ENCODE results near the gene RBM8A. TPM values are rescaled to one million over a fixed set of nuclear protein-coding genes. Genes with fewer than 3 reads are reported as not detected.
A peak's percentile ranks its signal among the peaks of the same experiment; 100 is the strongest.

The RBM8A gene
- total RNA-seq, 1 donor from 2014 or later: 177 TPM

DNA sequence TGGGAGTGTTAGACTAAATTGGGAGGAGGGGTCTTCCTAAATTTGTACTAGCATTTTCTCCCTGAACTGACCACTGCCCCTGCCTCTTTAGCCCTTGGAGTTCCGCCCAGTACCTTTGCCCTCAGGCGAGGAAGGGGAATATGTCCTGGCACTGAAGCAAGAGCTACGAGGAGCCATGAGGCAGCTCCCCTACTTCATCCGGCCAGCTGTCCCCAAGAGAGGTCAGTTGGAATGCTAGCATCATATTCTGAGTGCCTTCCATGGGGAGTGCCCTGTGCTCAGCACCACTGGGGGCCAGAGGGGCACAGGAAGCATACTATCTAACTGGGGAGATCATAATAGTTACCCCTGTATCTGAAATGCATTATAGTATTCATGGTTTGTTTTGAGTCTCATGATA is 47.9 kb upstream of the RBM8A start:
- no peak overlapping the region for H3K27ac ChIP-seq (ENCODE audit: low read depth, low read length)
- Mint-ChIP-seq H3K9me3 (ENCODE audit: unreplicated experiment) (no peaks in the 10 kb centered on the region), H3K27me3 (ENCODE audit: low read depth, unreplicated experiment) (no peaks in the 10 kb centered on the region), H3K36me3 (ENCODE audit: low read depth, unreplicated experiment) (peaks cover 3% of the 10 kb centered on the region), H3K4me3 (ENCODE audit: unreplicated experiment) (no peak overlapping the region), H3K4me1 (ENCODE audit: low read depth, unreplicated experiment) (no peaks in the 10 kb centered on the region), H3K27ac (ENCODE audit: unreplicated experiment) (peak overlapping the region; percentile 66)
- TF ChIP-seq, protein P1, sequence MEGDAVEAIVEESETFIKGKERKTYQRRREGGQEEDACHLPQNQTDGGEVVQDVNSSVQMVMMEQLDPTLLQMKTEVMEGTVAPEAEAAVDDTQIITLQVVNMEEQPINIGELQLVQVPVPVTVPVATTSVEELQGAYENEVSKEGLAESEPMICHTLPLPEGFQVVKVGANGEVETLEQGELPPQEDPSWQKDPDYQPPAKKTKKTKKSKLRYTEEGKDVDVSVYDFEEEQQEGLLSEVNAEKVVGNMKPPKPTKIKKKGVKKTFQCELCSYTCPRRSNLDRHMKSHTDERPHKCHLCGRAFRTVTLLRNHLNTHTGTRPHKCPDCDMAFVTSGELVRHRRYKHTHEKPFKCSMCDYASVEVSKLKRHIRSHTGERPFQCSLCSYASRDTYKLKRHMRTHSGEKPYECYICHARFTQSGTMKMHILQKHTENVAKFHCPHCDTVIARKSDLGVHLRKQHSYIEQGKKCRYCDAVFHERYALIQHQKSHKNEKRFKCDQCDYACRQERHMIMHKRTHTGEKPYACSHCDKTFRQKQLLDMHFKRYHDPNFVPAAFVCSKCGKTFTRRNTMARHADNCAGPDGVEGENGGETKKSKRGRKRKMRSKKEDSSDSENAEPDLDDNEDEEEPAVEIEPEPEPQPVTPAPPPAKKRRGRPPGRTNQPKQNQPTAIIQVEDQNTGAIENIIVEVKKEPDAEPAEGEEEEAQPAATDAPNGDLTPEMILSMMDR (IDR thresholded peaks at IDR 0.05; ENCODE audit: insufficient read depth, low read depth, low read length): no peak
- TF ChIP-seq EZH2 (IDR thresholded peaks at IDR 0.05; ENCODE audit: insufficient read depth, low read length): no peak
- no peaks in the 10 kb centered on the region for H4K20me1 ChIP-seq (ENCODE audit: insufficient read depth, low read length)
- DNase-seq (ENCODE audit: low read depth) (no peak), FAIRE-seq (no peak)
- H3K9me3 ChIP-seq (ENCODE audit: insufficient read depth, low read depth, low read length): no peaks in the 10 kb centered on the region
- H3K36me3 ChIP-seq (ENCODE audit: insufficient read depth, low read length): no peaks in the 10 kb centered on the region
- H3K4me3 ChIP-seq (ENCODE audit: insufficient read depth, low read depth, low read length): no peak overlapping the region
- H2AFZ ChIP-seq (ENCODE audit: low read depth, low read length): no peak overlapping the region
- H3K4me1 ChIP-seq (ENCODE audit: insufficient read depth, low read length): peaks cover 26% of the 10 kb centered on the region
- H3K79me2 ChIP-seq (ENCODE audit: insufficient read depth, low read length): no peaks in the 10 kb centered on the region
- H3K27me3 ChIP-seq (ENCODE audit: insufficient read depth, low read length): no peaks in the 10 kb centered on the region
- no peak overlapping the region for H3K4me2 ChIP-seq (ENCODE audit: low read length)
- no peak overlapping the region for H3K9ac ChIP-seq (ENCODE audit: low read length)

DNA sequence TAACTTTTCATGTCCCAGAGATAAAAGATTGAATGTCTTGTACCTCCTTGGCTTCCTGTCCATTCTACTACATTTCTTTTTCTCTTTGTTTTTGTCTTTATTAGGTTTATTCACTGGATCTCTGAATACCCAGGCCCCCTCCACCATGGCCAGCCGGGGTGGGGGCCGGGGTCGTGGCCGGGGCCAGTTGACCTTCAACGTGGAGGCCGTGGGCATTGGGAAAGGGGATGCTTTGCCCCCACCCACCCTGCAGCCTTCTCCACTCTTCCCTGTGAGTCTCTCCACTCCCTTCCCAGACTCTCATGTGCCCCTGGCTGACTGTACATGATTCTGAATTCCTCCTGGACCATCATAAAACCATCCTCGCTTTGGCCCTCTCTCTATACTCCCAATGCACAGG is 47.4 kb upstream of the RBM8A start:
- Mint-ChIP-seq H3K4me1 (ENCODE audit: low read depth, unreplicated experiment) (no peaks in the 10 kb centered on the region), H3K4me3 (ENCODE audit: unreplicated experiment) (no peak overlapping the region), H3K9me3 (ENCODE audit: unreplicated experiment) (no peaks in the 10 kb centered on the region), H3K36me3 (ENCODE audit: low read depth, unreplicated experiment) (peaks cover 3% of the 10 kb centered on the region), H3K27ac (ENCODE audit: unreplicated experiment) (no peak overlapping the region), H3K27me3 (ENCODE audit: low read depth, unreplicated experiment) (no peaks in the 10 kb centered on the region)
- H3K36me3 ChIP-seq (ENCODE audit: insufficient read depth, low read length): no peaks in the 10 kb centered on the region
- H2AFZ ChIP-seq (ENCODE audit: low read depth, low read length): no peak overlapping the region
- H3K4me1 ChIP-seq (ENCODE audit: insufficient read depth, low read length): peaks cover 21% of the 10 kb centered on the region
- no peak overlapping the region for H3K9ac ChIP-seq (ENCODE audit: low read length)
- no peaks in the 10 kb centered on the region for H4K20me1 ChIP-seq (ENCODE audit: insufficient read depth, low read length)
- no peak overlapping the region for H3K27ac ChIP-seq (ENCODE audit: low read depth, low read length)
- no peaks in the 10 kb centered on the region for H3K27me3 ChIP-seq (ENCODE audit: insufficient read depth, low read length)
- H3K79me2 ChIP-seq (ENCODE audit: insufficient read depth, low read length): no peaks in the 10 kb centered on the region
- DNase-seq (ENCODE audit: low read depth): no peak
- H3K4me3 ChIP-seq (ENCODE audit: insufficient read depth, low read depth, low read length): no peak overlapping the region
- TF ChIP-seq, protein P1 (IDR thresholded peaks at IDR 0.05; ENCODE audit: insufficient read depth, low read depth, low read length): no peak
- TF ChIP-seq EZH2 (IDR thresholded peaks at IDR 0.05; ENCODE audit: insufficient read depth, low read length): no peak
- FAIRE-seq: no peak
- no peak overlapping the region for H3K4me2 ChIP-seq (ENCODE audit: low read length)
- no peaks in the 10 kb centered on the region for H3K9me3 ChIP-seq (ENCODE audit: insufficient read depth, low read depth, low read length)

DNA sequence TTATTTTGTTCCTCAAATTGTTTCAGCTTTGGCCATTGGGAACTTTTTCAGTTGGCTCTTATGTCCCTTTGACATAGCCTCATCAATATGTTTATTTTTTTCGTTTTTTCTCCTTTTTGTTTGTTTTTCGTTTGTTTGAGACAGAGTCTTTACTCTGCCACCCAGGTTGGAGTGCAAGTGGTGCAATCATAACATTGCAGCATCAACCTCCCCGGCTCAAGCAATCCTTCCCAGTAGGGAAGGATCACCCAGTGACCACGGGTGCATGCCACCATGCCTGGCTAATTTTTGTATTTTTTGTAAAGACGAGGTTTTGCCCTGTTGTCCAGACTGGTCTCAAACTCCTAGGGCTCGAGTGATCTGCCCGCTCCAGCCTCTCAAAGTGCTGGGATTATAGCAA is 45.3 kb upstream of the RBM8A start:
- Mint-ChIP-seq H3K36me3 (ENCODE audit: low read depth, unreplicated experiment) (peaks cover 3% of the 10 kb centered on the region), H3K27me3 (ENCODE audit: low read depth, unreplicated experiment) (no peaks in the 10 kb centered on the region), H3K27ac (ENCODE audit: unreplicated experiment) (no peak overlapping the region), H3K4me3 (ENCODE audit: unreplicated experiment) (no peak overlapping the region), H3K9me3 (ENCODE audit: unreplicated experiment) (no peaks in the 10 kb centered on the region), H3K4me1 (ENCODE audit: low read depth, unreplicated experiment) (no peaks in the 10 kb centered on the region)
- no peaks in the 10 kb centered on the region for H3K79me2 ChIP-seq (ENCODE audit: insufficient read depth, low read length)
- no peak overlapping the region for H3K27ac ChIP-seq (ENCODE audit: low read depth, low read length)
- no peak for FAIRE-seq
- H3K36me3 ChIP-seq (ENCODE audit: insufficient read depth, low read length): no peaks in the 10 kb centered on the region
- H3K27me3 ChIP-seq (ENCODE audit: insufficient read depth, low read length): no peaks in the 10 kb centered on the region
- no peak overlapping the region for H3K9ac ChIP-seq (ENCODE audit: low read length)
- DNase-seq (ENCODE audit: low read depth): no peak
- no peak for TF ChIP-seq EZH2 (IDR thresholded peaks at IDR 0.05; ENCODE audit: insufficient read depth, low read length)
- TF ChIP-seq, protein P1 (IDR thresholded peaks at IDR 0.05; ENCODE audit: insufficient read depth, low read depth, low read length): no peak
- no peaks in the 10 kb centered on the region for H4K20me1 ChIP-seq (ENCODE audit: insufficient read depth, low read length)
- H3K9me3 ChIP-seq (ENCODE audit: insufficient read depth, low read depth, low read length): peaks cover under 1% of the 10 kb centered on the region
- H3K4me2 ChIP-seq (ENCODE audit: low read length): no peak overlapping the region
- H3K4me1 ChIP-seq (ENCODE audit: insufficient read depth, low read length): peaks cover under 1% of the 10 kb centered on the region
- H3K4me3 ChIP-seq (ENCODE audit: insufficient read depth, low read depth, low read length): no peak overlapping the region
- no peak overlapping the region for H2AFZ ChIP-seq (ENCODE audit: low read depth, low read length)

All from astrocyte (in vitro differentiated cells and primary cell).